ENCODE measurements around the gene SLC35F1.
"Not testable (repeated sequence)": the region's sequence is repeated elsewhere in the genome, so short reads cannot be mapped to it uniquely, and the experiment has no call there.

SLC35F1 gene

GRCh38 chr6:117928833-117929232 lies 21.8 kb downstream of the SLC35F1 start:
- DNase-seq = no peak

GRCh38 chr6:117929501-117929900 lies 22.4 kb downstream of the SLC35F1 start:
- DNase-seq = no peak

GRCh38 chr6:117930645-117931044 lies 23.6 kb downstream of the SLC35F1 start:
- DNase-seq = no peak

GRCh38 chr6:117932001-117932400 lies 24.9 kb downstream of the SLC35F1 start:
- no peak for DNase-seq

GRCh38 chr6:117932676-117933075 lies 25.6 kb downstream of the SLC35F1 start:
- no peak for DNase-seq

GRCh38 chr6:117933471-117933870 lies 26.4 kb downstream of the SLC35F1 start:
- DNase-seq = no peak

GRCh38 chr6:117938311-117938995 lies 31.4 kb downstream of the SLC35F1 start:
- DNase-seq = no peak

GRCh38 chr6:117947234-117947633 lies 40.2 kb downstream of the SLC35F1 start:
- no peak for DNase-seq

GRCh38 chr6:117951783-117952182 lies 44.7 kb downstream of the SLC35F1 start:
- DNase-seq = no peak

- no peak for DNase-seq
Measured at GRCh38 chr6:117955684-117956256, 48.7 kb downstream of the SLC35F1 start.

GRCh38 chr6:117956386-117956785 lies 49.3 kb downstream of the SLC35F1 start:
- DNase-seq = no peak

GRCh38 chr6:117958536-117958935 lies 51.5 kb downstream of the SLC35F1 start:
- no peak for DNase-seq

GRCh38 chr6:117960877-117961276 lies 53.8 kb downstream of the SLC35F1 start:
- no peak for DNase-seq

GRCh38 chr6:117961301-117961700 lies 54.2 kb downstream of the SLC35F1 start:
- no peak for DNase-seq

- not testable (repeated sequence) for DNase-seq
Measured at GRCh38 chr6:117965763-117966162, 58.7 kb downstream of the SLC35F1 start.

GRCh38 chr6:117971637-117972036 lies 64.6 kb downstream of the SLC35F1 start:
- DNase-seq = no peak

GRCh38 chr6:117974914-117975627 lies 68.0 kb downstream of the SLC35F1 start:
- no peak for DNase-seq

GRCh38 chr6:117976030-117976651 lies 69.1 kb downstream of the SLC35F1 start:
- DNase-seq = peak; percentile 71

- DNase-seq = no peak
Measured at GRCh38 chr6:117985916-117986315, 78.9 kb downstream of the SLC35F1 start.

- no peak for DNase-seq
Measured at GRCh38 chr6:117986396-117986795, 79.3 kb downstream of the SLC35F1 start.

- DNase-seq = no peak
Measured at GRCh38 chr6:117989086-117989485, 82.0 kb downstream of the SLC35F1 start.

GRCh38 chr6:117990151-117990550 lies 83.1 kb downstream of the SLC35F1 start:
- no peak for DNase-seq

- no peak for DNase-seq
Measured at GRCh38 chr6:117992856-117993255, 85.8 kb downstream of the SLC35F1 start.

GRCh38 chr6:118012944-118013343 lies 105.9 kb downstream of the SLC35F1 start:
- no peak for DNase-seq
